HCT116 (cell line): Measurements from ENCODE around the gene TOMM22.

Source experiments
- EZH2 ChIP-seq: fragments of 200-600 bp; sonication (generic); IDR thresholded peaks from 2 replicates; pipeline ENCODE4 v1.6.1; 2017; ENCODE audit warnings: antibody characterized with exemption, mixed run types
- JUND ChIP-seq: IDR thresholded peaks from 2 replicates; pipeline ENCODE4 v1.6.1; 2012
- REST ChIP-seq: IDR thresholded peaks from 2 replicates; pipeline ENCODE4 v1.6.1; 2012; ENCODE audit warnings: low read depth
- TF ChIP-seq, protein P1 (sequence below): IDR thresholded peaks from 2 replicates; pipeline ENCODE4 v1.6.1; 2012

DNA sequence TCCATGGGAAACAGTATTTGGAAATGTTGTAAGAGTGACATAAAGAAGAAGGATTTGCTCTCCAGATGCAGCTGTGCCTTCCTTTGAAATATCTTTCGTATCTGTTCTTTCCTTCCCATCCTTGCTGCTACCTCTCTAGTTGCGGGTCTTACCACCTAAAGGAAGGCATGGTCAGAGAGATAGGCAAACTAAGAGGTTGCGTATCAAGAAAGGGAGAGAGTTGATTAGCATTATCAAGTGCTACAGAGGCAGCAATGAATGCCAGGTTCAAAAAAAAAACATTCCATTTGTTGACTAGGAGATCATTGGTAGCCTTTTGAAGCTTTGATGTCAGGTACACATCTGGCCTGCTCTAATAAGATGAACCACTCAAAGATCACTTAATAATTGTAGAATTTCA lies 28.6 kb downstream of the TOMM22 start:
- no peak for TF ChIP-seq EZH2
- TF ChIP-seq REST, result no peak
- TF ChIP-seq JUND, result no peak
- TF ChIP-seq, protein P1, sequence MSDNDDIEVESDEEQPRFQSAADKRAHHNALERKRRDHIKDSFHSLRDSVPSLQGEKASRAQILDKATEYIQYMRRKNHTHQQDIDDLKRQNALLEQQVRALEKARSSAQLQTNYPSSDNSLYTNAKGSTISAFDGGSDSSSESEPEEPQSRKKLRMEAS, result no peak
